Muscle of arm (tissue), 12 donors: Measurements from ENCODE around the gene HSPH1. TPM values are rescaled to one million over a fixed set of nuclear protein-coding genes. Genes with fewer than 3 reads are reported as not detected.
"Not testable (repeated sequence)": the region's sequence is repeated elsewhere in the genome, so short reads cannot be mapped to it uniquely, and the experiment has no call there.

Experiments
- DNase-seq: peaks from one replicate; pipeline ENCODE4 v3.0.0-alpha.2; 2013
- polyA plus RNA-seq, 12 donors: library from polyadenylated mRNA; unstranded; fragments of 120-200 nt; gene quantifications; one replicate each; pipeline ENCODE4 v1.2.1, GENCODE V29; 2013; ENCODE audit not compliant: insufficient read length in 12 of 12

The HSPH1 gene
- polyA plus RNA-seq, 12 donors = 57.6 to 92.9 (median 71.7) TPM; not detected in 1

- no peak for DNase-seq
Measured at GRCh38 chr13:31101472-31102170, 60.1 kb downstream of the HSPH1 start.

GRCh38 chr13:31100721-31101120 lies 61.0 kb downstream of the HSPH1 start:
- DNase-seq = no peak

GRCh38 chr13:31097911-31098434 lies 63.7 kb downstream of the HSPH1 start:
- not testable (repeated sequence) for DNase-seq

- no peak for DNase-seq
Measured at GRCh38 chr13:31096654-31097302, 64.9 kb downstream of the HSPH1 start.

- no peak for DNase-seq
Measured at GRCh38 chr13:31094331-31095015, 67.2 kb downstream of the HSPH1 start.

GRCh38 chr13:31093145-31093885 lies 68.4 kb downstream of the HSPH1 start:
- DNase-seq = no peak

- DNase-seq = no peak
Measured at GRCh38 chr13:31092646-31093045, 69.1 kb downstream of the HSPH1 start.

GRCh38 chr13:31090961-31091624 lies 70.6 kb downstream of the HSPH1 start:
- DNase-seq = peak; percentile 30

GRCh38 chr13:31090096-31090495 lies 71.6 kb downstream of the HSPH1 start:
- DNase-seq = no peak

- DNase-seq = no peak
Measured at GRCh38 chr13:31089649-31090048, 72.1 kb downstream of the HSPH1 start.

- no peak for DNase-seq
Measured at GRCh38 chr13:31088826-31089420, 72.8 kb downstream of the HSPH1 start.

Other genes starting within 250 kb of the HSPH1 start
- gene TEX26, start 229.2 kb downstream of the HSPH1 start, polyA plus RNA-seq = under 1 TPM in 8 of 12 donors, not detected in 4; 0.15 to 0.66 (median 0.28) TPM
- 10 to 100 TPM in 11 of 12 donors, not detected in 1; 13.3 to 44.6 (median 26.7) TPM for gene B3GLCT, start 38.1 kb upstream of the HSPH1 start, polyA plus RNA-seq